ENCODE measurements around the gene FERMT1.
"Not testable (repeated sequence)": the region's sequence is repeated elsewhere in the genome, so short reads cannot be mapped to it uniquely, and the experiment has no call there.

The FERMT1 gene

GRCh38 chr20:6040958-6041807 lies 81.6 kb downstream of the FERMT1 start:
- DNase-seq (ENCODE audit: low read depth in 2 of 2): no peak

DNA sequence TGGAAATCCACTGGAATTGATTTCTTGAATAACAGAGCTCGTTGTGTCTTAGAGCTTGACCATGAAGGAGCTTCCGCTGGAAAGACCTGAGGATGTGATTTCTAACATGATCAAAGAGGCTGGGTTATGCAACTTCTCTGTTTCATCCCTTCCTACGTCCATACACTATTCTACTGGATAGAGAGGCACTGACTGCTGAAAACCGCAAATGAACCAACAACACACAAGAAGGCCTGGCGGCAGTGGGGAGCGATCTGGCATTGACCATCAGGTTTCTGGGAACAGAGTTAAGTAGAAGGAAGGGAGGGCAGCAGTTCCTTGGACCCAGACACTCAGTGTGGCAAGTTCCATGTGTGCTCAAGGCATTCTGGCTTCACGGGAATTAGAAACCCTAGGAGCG lies 82.3 kb downstream of the FERMT1 start:
- DNase-seq (ENCODE audit: low read depth in 2 of 2): no peak

GRCh38 chr20:6039766-6040165 lies 83.1 kb downstream of the FERMT1 start:
- DNase-seq (ENCODE audit: low read depth in 2 of 2): no peak

DNA sequence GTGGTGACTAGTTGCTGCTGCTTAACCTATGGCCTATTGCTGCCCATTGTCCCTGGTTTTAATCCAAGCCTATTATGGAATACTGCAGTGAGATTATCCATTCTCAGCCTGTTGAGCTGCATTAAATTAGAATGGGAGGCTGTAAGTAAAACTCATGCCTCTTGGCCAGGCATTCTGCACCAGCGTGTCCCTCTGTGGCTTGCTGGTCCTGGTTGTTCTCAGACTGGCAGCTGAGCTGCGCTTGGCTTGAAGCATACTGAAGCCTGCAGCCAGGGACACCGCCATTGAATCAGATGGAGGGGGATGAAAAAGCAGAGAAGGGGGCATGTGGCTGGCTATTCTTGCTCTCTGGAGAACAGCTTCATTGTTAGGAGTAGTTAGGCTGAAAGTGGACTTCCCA lies 84.6 kb downstream of the FERMT1 start:
- DNase-seq (ENCODE audit: low read depth in 2 of 2): no peak

DNA sequence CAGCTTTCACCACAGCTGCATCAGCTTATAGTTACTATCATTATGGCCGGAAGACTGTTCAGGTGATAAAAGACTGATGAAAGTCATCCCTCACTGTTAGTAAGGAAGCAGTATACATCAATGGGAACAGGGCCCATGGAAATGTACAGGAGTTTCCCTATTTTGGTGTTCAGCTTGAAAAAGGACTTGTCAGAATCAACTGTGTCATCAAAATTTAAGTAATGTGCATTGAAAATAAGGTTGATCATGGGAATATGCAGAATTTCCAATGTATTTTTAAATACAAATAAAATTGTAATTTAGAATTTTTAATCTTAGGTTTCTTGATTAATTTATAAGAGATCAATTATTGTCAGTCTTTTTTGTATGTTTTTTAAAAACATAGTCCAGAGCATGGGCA lies 85.7 kb downstream of the FERMT1 start:
- DNase-seq (ENCODE audit: low read depth in 2 of 2): no peak

DNA sequence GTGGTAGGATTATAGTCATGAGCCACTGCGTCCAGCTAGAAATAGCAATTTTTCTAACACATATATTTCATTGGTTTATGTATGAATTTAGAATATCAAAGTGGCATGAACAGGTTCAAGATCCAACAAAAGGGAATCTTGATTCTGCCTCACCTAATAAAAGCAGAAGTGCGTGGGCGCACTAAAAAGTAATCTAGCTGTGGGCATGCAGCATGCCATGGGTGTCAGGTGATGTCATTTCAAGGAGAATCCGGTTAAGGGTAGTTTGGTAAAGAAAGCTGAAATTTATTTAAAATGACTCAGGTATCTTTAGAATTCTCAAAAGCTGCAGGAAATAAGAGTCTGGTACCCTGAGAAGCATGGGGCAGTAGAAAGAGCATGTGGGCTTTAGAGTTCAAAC lies 86.6 kb downstream of the FERMT1 start:
- no peak for DNase-seq (ENCODE audit: low read depth in 2 of 2)

DNA sequence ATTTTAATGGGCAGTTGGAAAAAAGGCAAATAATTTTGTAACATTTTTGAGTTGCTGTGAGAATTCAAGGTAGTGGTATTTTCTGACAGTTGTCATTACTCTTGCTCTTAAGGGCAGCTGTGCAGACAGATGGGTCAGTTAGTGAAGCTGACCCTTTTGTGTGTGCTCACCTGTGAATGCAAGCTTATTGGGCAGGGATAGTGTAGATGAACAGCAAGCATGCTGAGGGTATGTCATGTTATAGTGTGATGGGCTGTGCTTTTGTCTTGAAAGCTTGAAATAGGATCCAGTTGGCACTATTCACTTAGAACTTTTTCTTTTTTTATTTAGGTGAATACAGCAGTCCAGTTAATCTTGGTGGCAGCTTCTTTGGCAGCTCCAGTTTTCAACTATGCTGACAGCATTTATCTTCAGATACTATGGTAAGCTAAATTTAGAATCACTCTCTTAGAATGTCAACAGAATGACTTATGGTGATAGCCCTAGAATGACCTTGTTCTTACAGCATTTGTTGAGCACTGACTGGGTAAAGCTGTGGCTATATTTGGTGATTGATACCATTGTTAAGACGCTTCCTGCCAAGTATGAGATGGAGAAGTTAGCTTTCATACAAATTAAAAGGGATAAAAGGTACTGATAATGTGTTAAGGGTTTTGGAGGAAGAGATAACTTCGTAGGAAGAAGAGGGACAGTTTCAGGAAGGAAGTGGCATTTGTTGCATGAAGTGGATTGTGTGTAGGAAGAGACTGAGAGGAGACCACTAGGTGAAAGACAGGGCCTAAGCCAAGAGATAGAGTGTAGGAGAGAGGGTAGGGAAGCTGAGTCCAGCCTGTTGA lies 88.5 kb downstream of the FERMT1 start:
- no peak for DNase-seq (ENCODE audit: low read depth in 2 of 2)

- not testable (repeated sequence) for DNase-seq (ENCODE audit: low read depth in 2 of 2)
These were observed 89.9 kb downstream of the FERMT1 start for GRCh38 chr20:6032907-6033306.

DNA sequence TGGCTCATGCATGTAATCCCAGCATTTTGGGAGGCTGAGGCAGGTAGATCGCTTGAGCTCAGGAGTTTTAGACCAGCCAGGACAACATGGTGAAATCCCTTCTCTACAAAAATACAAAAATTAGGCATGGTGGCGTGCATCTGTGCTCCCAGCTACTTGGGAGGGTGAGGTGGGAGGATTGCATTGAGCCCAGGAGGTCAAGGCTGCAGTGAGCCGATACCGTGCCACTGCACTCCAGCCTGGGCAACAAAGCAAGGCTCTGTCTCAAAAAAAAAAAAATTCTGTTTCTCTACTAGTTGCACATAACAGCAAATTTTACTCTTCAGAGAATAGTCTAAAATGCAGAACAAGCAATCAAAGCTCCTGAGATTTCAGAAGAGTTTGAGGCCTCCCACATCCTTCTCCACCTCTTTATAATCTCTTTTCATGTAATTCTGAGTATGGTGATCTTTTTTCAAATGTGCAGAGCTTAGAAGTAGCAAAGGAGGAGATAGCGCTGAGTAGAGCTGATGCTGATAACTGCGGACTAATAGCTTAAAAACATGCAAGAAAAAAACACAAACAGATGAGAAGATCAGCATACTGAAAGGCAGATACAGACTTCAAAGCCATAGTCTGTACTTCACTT lies 92.3 kb downstream of the FERMT1 start:
- no peak for DNase-seq (ENCODE audit: low read depth in 2 of 2)

- no peak for DNase-seq (ENCODE audit: low read depth in 2 of 2)
These were observed 93.3 kb downstream of the FERMT1 start for GRCh38 chr20:6029538-6029937.

- DNase-seq (ENCODE audit: low read depth in 2 of 2): no peak
These were observed 94.0 kb downstream of the FERMT1 start for GRCh38 chr20:6028818-6029217.

DNA sequence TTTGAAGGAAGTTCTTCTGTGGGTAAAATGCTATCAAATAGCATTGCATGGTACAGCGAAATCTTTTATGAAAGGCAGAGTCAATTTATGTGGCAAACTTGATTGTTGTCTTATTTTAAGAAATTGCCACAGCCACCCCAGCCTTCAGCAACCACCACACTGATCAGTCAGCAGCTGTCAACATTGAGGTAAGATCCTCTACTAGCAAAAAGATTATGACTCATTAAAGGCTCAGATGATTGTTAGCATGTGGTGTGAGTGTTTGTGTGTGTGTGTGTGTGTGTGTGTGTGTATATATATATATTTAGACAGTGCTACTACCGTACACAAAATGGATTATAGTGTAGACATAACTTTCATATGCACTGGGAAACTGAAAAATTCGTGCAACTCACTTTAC lies 96.8 kb downstream of the FERMT1 start:
- DNase-seq (ENCODE audit: low read depth in 2 of 2): no peak

Measured in stimulated activated CD8-positive, alpha-beta memory T cell treated with anti-CD3 and anti-CD28 coated beads, Interleukin-7, amount 100 ng/mL, for 1 hour (primary cell).